Neural cell (in vitro differentiated cells): ENCODE results near the gene CFAP61. TPM values are rescaled to one million over a fixed set of nuclear protein-coding genes. Genes with fewer than 3 reads are reported as not detected.

Experiments
- H2AFZ ChIP-seq: fragments of 200-600, 300-800 bp; sonication (generic), shearing (Covaris generic); 2 replicates; pipeline ENCODE4 v1.6.0; 2014; ENCODE audit warnings: low read depth, mild to moderate bottlenecking, antibody characterized with exemption, low read length, moderate library complexity
- H3F3A ChIP-seq: fragments of 200-600 bp; shearing (Covaris generic); 2 replicates; pipeline ENCODE4 v1.6.1; 2016; ENCODE audit warnings: mild to moderate bottlenecking, moderate library complexity, mixed read lengths, antibody characterized with exemption, low read length; ENCODE audit not compliant: insufficient read depth, poor library complexity, severe bottlenecking
- H3K27ac ChIP-seq: fragments of 200-600, 300-800 bp; sonication (generic), shearing (Covaris generic); 2 replicates; pipeline ENCODE4 v1.5.1; 2014; ENCODE audit warnings: mild to moderate bottlenecking, low read length, moderate library complexity
- H3K27me3 ChIP-seq: fragments of 300-800, 200-600 bp; sonication (generic), shearing (Covaris generic); 2 replicates; pipeline ENCODE4 v1.6.0; 2014; ENCODE audit warnings: mild to moderate bottlenecking, low read depth, low read length, moderate library complexity; ENCODE audit not compliant: insufficient read depth
- H3K36me3 ChIP-seq: fragments of 300-800, 200-600 bp; sonication (generic), shearing (Covaris generic); 2 replicates; pipeline ENCODE4 v1.5.1; 2014; ENCODE audit warnings: mild to moderate bottlenecking, antibody characterized with exemption, low read length, moderate library complexity; ENCODE audit not compliant: insufficient read depth
- H3K4me2 ChIP-seq: fragments of 300-800, 200-600 bp; sonication (generic), shearing (Covaris generic); 2 replicates; pipeline ENCODE4 v1.6.0; 2014; ENCODE audit warnings: mild to moderate bottlenecking, low read length
- H3K4me3 ChIP-seq: fragments of 300-800, 200-600 bp; sonication (generic), shearing (Covaris generic); 2 replicates; pipeline ENCODE4 v1.5.1; 2014; ENCODE audit warnings: mild to moderate bottlenecking, low read length, moderate library complexity
- H3K79me2 ChIP-seq: fragments of 200-600 bp; shearing (Covaris generic); replicated peaks from 2 replicates; pipeline ENCODE4 v1.6.0; 2014; ENCODE audit warnings: mild to moderate bottlenecking, low read length, moderate library complexity; ENCODE audit not compliant: insufficient read depth
- H3K9ac ChIP-seq: fragments of 300-800, 200-600 bp; sonication (generic), shearing (Covaris generic); 2 replicates; pipeline ENCODE4 v1.6.1; 2016; ENCODE audit warnings: mild to moderate bottlenecking, low read length, mixed read lengths
- H3K9me2 ChIP-seq: fragments of 200-600 bp; shearing (Covaris generic); 2 replicates; pipeline ENCODE4 v1.6.1; 2016; ENCODE audit warnings: mild to moderate bottlenecking, low read length, mixed read lengths; ENCODE audit not compliant: insufficient read depth
- H3K9me3 ChIP-seq: fragments of 200-600, 300-800 bp; sonication (generic), shearing (Covaris generic); 2 replicates; pipeline ENCODE4 v1.6.1; 2016; ENCODE audit warnings: mild to moderate bottlenecking, mixed run types, low read length, moderate library complexity, mixed read lengths
- H4K20me1 ChIP-seq: fragments of 200-600 bp; shearing (Covaris generic); 2 replicates; pipeline ENCODE4 v1.6.1; 2016; ENCODE audit warnings: mild to moderate bottlenecking, mixed run types; ENCODE audit not compliant: insufficient read depth
- EZH2 ChIP-seq: fragments of 200-600, 300-800 bp; shearing (Covaris generic), sonication (generic); IDR thresholded peaks from 2 replicates; pipeline ENCODE4 v1.6.1; 2014; ENCODE audit warnings: antibody characterized with exemption, low read length, borderline replicate concordance, mild to moderate bottlenecking; ENCODE audit not compliant: insufficient read depth, poor library complexity, severe bottlenecking
- POLR2AphosphoS5 ChIP-seq: IDR thresholded peaks from 2 replicates; pipeline ENCODE4 v1.6.1; 2012
- RAD21 ChIP-seq: fragments of 450-650 bp; conservative IDR thresholded peaks from 2 replicates; pipeline ENCODE4 v1.6.1; 2014; ENCODE audit warnings: antibody characterized with exemption, mild to moderate bottlenecking, moderate library complexity
- SMC3 ChIP-seq: fragments of 450-650 bp; conservative IDR thresholded peaks from 2 replicates; pipeline ENCODE4 v1.6.1; 2014; ENCODE audit warnings: antibody characterized with exemption, mild to moderate bottlenecking, moderate library complexity; ENCODE audit not compliant: poor library complexity
- polyA plus RNA-seq: library from polyadenylated mRNA; depleted of rRNA; stranded (reverse); fragments of >200 nt; gene quantifications from 2 replicates; pipeline ENCODE4 v1.2.3, GENCODE V29; 2014
- small RNA-seq, 3 experiments: library from RNA; depleted of rRNA; stranded (forward); fragments of <200 nt; gene quantifications; one replicate each; pipeline ENCODE3, GENCODE V24; 2012
- TF ChIP-seq, protein P1 (sequence below): fragments of 450-650 bp; IDR thresholded peaks from 2 replicates; pipeline ENCODE4 v1.5.1; 2014; ENCODE audit warnings: antibody characterized with exemption, mild to moderate bottlenecking, moderate library complexity; ENCODE audit not compliant: poor library complexity, severe bottlenecking

CFAP61 gene
- polyA plus RNA-seq, 1 donor from 2014 or later: 0.42 TPM

DNA sequence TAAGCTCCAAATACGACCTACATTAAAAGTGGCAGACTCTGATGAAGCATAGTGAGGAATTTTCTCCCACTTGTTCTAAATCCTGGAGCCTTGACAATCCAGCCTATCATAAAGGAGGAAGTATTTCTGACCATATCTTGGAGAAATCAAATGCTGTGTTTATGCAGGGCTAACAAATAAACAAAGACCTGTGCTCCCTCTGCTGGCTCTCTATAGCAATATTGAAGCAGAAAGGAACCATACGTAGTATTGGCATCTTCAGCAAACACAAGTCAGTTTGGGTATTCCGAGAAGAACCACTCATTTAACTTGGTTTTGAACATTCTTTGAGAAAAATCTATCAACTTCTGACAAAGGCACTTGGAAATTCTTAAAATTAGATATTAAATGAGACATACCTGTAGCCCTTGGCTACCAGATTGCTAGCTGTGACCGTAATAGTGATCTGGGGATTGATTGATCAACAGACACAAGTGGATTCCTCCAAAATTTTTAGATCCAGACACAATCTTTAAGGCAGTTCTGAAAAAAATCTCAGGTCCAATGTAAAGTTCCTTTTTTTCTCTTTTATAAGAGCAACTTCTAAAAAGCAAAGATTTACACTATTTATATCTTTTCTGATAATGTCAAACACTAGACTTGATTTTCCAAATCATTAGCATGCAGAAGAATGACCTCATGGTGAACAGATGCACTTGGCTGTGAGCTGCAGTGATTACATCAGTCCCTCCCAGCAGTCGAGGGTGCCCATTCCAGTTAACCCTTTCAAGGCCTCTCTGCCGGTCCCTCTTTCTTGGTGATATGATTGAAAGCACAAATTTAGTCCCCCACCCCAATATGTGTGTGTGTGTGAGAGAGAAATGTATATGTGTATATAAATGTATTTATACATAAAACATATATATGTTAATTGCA lies 355.8 kb downstream of the CFAP61 start:
- Histone ChIP-seq H3K36me3 (no peaks in the 10 kb centered on the region), H3K4me3 (no peak overlapping the region), H3K9ac (no peak overlapping the region), H3K9me2 (no peaks in the 10 kb centered on the region), H3K9me3 (no peaks in the 10 kb centered on the region), H3K27me3 (no peaks in the 10 kb centered on the region), H4K20me1 (no peaks in the 10 kb centered on the region), H3F3A (peaks cover 3% of the 10 kb centered on the region), H3K4me2 (no peak overlapping the region), H2AFZ (no peak overlapping the region), H3K27ac (no peak overlapping the region), H3K79me2 (no peaks in the 10 kb centered on the region)
- TF ChIP-seq, protein P1, sequence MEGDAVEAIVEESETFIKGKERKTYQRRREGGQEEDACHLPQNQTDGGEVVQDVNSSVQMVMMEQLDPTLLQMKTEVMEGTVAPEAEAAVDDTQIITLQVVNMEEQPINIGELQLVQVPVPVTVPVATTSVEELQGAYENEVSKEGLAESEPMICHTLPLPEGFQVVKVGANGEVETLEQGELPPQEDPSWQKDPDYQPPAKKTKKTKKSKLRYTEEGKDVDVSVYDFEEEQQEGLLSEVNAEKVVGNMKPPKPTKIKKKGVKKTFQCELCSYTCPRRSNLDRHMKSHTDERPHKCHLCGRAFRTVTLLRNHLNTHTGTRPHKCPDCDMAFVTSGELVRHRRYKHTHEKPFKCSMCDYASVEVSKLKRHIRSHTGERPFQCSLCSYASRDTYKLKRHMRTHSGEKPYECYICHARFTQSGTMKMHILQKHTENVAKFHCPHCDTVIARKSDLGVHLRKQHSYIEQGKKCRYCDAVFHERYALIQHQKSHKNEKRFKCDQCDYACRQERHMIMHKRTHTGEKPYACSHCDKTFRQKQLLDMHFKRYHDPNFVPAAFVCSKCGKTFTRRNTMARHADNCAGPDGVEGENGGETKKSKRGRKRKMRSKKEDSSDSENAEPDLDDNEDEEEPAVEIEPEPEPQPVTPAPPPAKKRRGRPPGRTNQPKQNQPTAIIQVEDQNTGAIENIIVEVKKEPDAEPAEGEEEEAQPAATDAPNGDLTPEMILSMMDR: peak; percentile 69
- TF ChIP-seq POLR2AphosphoS5: no peak
- peak; percentile 70 for TF ChIP-seq SMC3
- peak; percentile 66 for TF ChIP-seq RAD21

DNA sequence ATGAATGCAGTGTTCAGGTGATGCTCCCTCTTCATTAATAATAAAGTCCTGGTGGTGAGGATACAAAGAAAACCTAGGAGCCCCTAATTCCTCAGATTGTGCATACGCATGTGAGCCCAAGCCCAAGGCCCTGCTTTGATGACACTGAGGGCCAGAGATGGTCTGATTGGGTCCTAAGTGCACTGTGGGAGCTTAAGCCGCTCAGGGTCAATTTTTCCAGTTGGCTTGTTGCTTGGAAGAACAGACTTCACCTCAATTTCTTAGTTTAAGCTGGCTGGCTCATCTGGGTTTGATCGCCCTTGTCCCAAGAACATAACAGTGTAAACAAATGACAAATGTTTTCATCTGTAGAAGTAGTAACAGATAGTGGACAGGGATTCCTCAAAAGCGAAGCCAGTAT lies 357.0 kb downstream of the CFAP61 start:
- Histone ChIP-seq H3K36me3 (no peaks in the 10 kb centered on the region), H2AFZ (no peak overlapping the region), H3K9me2 (no peaks in the 10 kb centered on the region), H3K4me2 (no peak overlapping the region), H3K27ac (no peak overlapping the region), H3K9ac (no peak overlapping the region), H3K79me2 (no peaks in the 10 kb centered on the region), H3K4me3 (no peak overlapping the region), H3K9me3 (no peaks in the 10 kb centered on the region), H3F3A (peaks cover 6% of the 10 kb centered on the region), H3K27me3 (no peaks in the 10 kb centered on the region), H4K20me1 (no peaks in the 10 kb centered on the region)
- TF ChIP-seq EZH2 (no peak), POLR2AphosphoS5 (no peak), RAD21 (no peak)
- TF ChIP-seq, protein P1: no peak

Small RNA genes lying within 50 kb of the gene (small RNA-seq; reads per million reads assigned to genes)
- gene RN7SL690P: 0 reads per million in 3 experiments

Other genes with a start within 250 kb of the CFAP61 start
- 43.9 and 48.9 TPM in 2 replicates for gene NAA20, start 35.2 kb upstream of the CFAP61 start, polyA plus RNA-seq
- 27.0 and 29.0 TPM in 2 replicates for gene CRNKL1, start 66 bp upstream of the CFAP61 start, polyA plus RNA-seq